Glutamatergic neuron (in vitro differentiated cells): Measurements from ENCODE around the gene DCLK1. TPM values are rescaled to one million over a fixed set of nuclear protein-coding genes. Genes with fewer than 3 reads are reported as not detected.

Experiments
- DNase-seq: peaks from one replicate; pipeline ENCODE4 v3.0.0; 2022
- H3K27ac Mint-ChIP-seq: one replicate; pipeline ENCODE4 v1.8.0; 2020; ENCODE audit warnings: mild to moderate bottlenecking, mixed read lengths, inconsistent platforms; ENCODE audit not compliant: unreplicated experiment
- H3K27me3 Mint-ChIP-seq: one replicate; pipeline ENCODE4 v1.8.0; 2020; ENCODE audit warnings: mild to moderate bottlenecking, moderate library complexity, mixed read lengths, inconsistent platforms; ENCODE audit not compliant: unreplicated experiment
- H3K36me3 Mint-ChIP-seq: one replicate; pipeline ENCODE4 v1.8.0; 2020; ENCODE audit warnings: mild to moderate bottlenecking, mixed read lengths, inconsistent platforms; ENCODE audit not compliant: unreplicated experiment
- H3K4me1 Mint-ChIP-seq: one replicate; pipeline ENCODE4 v1.8.0; 2020; ENCODE audit warnings: mild to moderate bottlenecking, low read depth, mixed read lengths, inconsistent platforms; ENCODE audit not compliant: unreplicated experiment
- H3K4me3 Mint-ChIP-seq: one replicate; pipeline ENCODE4 v1.8.0; 2020; ENCODE audit warnings: mild to moderate bottlenecking, mixed read lengths, inconsistent platforms; ENCODE audit not compliant: unreplicated experiment
- H3K9me3 Mint-ChIP-seq: one replicate; pipeline ENCODE4 v1.8.0; 2020; ENCODE audit warnings: mild to moderate bottlenecking, moderate library complexity, mixed read lengths, inconsistent platforms; ENCODE audit not compliant: unreplicated experiment
- CTCF ChIP-seq: fragments of 200-600 bp; sonication (generic); IDR thresholded peaks from one replicate; pipeline ENCODE4 v1.5.0; 2021; ENCODE audit not compliant: partially characterized antibody, unreplicated experiment
- total RNA-seq: library from RNA; stranded (reverse); fragmentation: NEBNext Ultra II Directional; extraction: Animal tissue kit (Norgen Biotek cat#: 25700); gene quantifications from one replicate; pipeline ENCODE4 v1.2.1, GENCODE V29; 2021; ENCODE audit not compliant: unreplicated experiment

Gene DCLK1
- total RNA-seq, 1 donor from 2014 or later = 63.9 TPM

GRCh38 chr13:35854286-35854685, 276.9 kb downstream of the DCLK1 start:
- Mint-ChIP-seq H3K4me1 (peaks cover 10% of the 10 kb centered on the region), H3K27me3 (no peaks in the 10 kb centered on the region), H3K36me3 (no peaks in the 10 kb centered on the region), H3K27ac (no peak overlapping the region), H3K9me3 (peaks cover 7% of the 10 kb centered on the region), H3K4me3 (no peak overlapping the region)
- no peak for TF ChIP-seq CTCF
- DNase-seq = no peak

GRCh38 chr13:35851881-35852280, 279.3 kb downstream of the DCLK1 start:
- no peaks in the 10 kb centered on the region for H3K27me3 Mint-ChIP-seq
- H3K9me3 Mint-ChIP-seq = peaks cover 8% of the 10 kb centered on the region
- DNase-seq = no peak
- no peak for TF ChIP-seq CTCF
- no peak overlapping the region for H3K27ac Mint-ChIP-seq
- H3K36me3 Mint-ChIP-seq = no peaks in the 10 kb centered on the region
- H3K4me1 Mint-ChIP-seq = peaks cover 13% of the 10 kb centered on the region
- H3K4me3 Mint-ChIP-seq = no peak overlapping the region

- no peak for DNase-seq
- no peaks in the 10 kb centered on the region for H3K36me3 Mint-ChIP-seq
- no peak for TF ChIP-seq CTCF
- no peaks in the 10 kb centered on the region for H3K27me3 Mint-ChIP-seq
- no peak overlapping the region for H3K27ac Mint-ChIP-seq
- peaks cover 8% of the 10 kb centered on the region for H3K9me3 Mint-ChIP-seq
- peaks cover 13% of the 10 kb centered on the region for H3K4me1 Mint-ChIP-seq
- no peak overlapping the region for H3K4me3 Mint-ChIP-seq
Observed at GRCh38 chr13:35851356-35851755, 279.8 kb downstream of the DCLK1 start.

GRCh38 chr13:35850569-35850968, 280.6 kb downstream of the DCLK1 start:
- H3K9me3 Mint-ChIP-seq = peaks cover 5% of the 10 kb centered on the region
- H3K36me3 Mint-ChIP-seq = no peaks in the 10 kb centered on the region
- H3K27me3 Mint-ChIP-seq = no peaks in the 10 kb centered on the region
- peaks cover 7% of the 10 kb centered on the region for H3K4me1 Mint-ChIP-seq
- no peak for TF ChIP-seq CTCF
- H3K27ac Mint-ChIP-seq = no peak overlapping the region
- no peak for DNase-seq
- no peak overlapping the region for H3K4me3 Mint-ChIP-seq

GRCh38 chr13:35849256-35849644, 281.9 kb downstream of the DCLK1 start:
- Mint-ChIP-seq H3K4me3 (no peak overlapping the region), H3K9me3 (peaks cover 5% of the 10 kb centered on the region), H3K4me1 (peaks cover 4% of the 10 kb centered on the region), H3K27ac (no peak overlapping the region), H3K27me3 (no peaks in the 10 kb centered on the region), H3K36me3 (no peaks in the 10 kb centered on the region)
- no peak for DNase-seq
- no peak for TF ChIP-seq CTCF
